GM23248 (cell line): ENCODE measurements around the gene METTL4. TPM values are rescaled to one million over a fixed set of nuclear protein-coding genes. Genes with fewer than 3 reads are reported as not detected.

ENCODE experiments used
- DNase-seq: peaks from one replicate; pipeline ENCODE4 v3.0.0-alpha.2; 2015
- H2AFZ ChIP-seq: fragments of 200-600 bp; sonication (generic); 2 replicates; pipeline ENCODE4 v1.6.1; 2016; ENCODE audit warnings: antibody characterized with exemption
- H3F3A ChIP-seq: fragments of 200-600 bp; sonication (generic); 2 replicates; pipeline ENCODE4 v1.6.1; 2016; ENCODE audit warnings: mild to moderate bottlenecking, antibody characterized with exemption, mixed run types; ENCODE audit not compliant: insufficient read depth
- H3K27ac ChIP-seq: fragments of 200-600 bp; sonication (generic); 2 replicates; pipeline ENCODE4 v1.5.1; 2016; ENCODE audit warnings: mild to moderate bottlenecking
- H3K27me3 ChIP-seq: fragments of 200-600 bp; sonication (generic); replicated peaks from 2 replicates; pipeline ENCODE4 v1.6.1; 2016; ENCODE audit warnings: mild to moderate bottlenecking; ENCODE audit not compliant: insufficient read depth
- H3K36me3 ChIP-seq: fragments of 200-600 bp; sonication (generic); 2 replicates; pipeline ENCODE4 v1.6.1; 2016; ENCODE audit warnings: low read depth, mild to moderate bottlenecking
- H3K4me1 ChIP-seq: fragments of 200-600 bp; sonication (generic); 2 replicates; pipeline ENCODE4 v1.6.1; 2016; ENCODE audit warnings: mild to moderate bottlenecking; ENCODE audit not compliant: insufficient read depth
- H3K4me2 ChIP-seq: fragments of 200-600 bp; sonication (generic); one replicate; pipeline ENCODE4 v1.6.1; 2016; ENCODE audit warnings: mild to moderate bottlenecking; ENCODE audit not compliant: unreplicated experiment
- H3K4me3 ChIP-seq: fragments of 200-600 bp; sonication (generic); 2 replicates; pipeline ENCODE4 v1.5.1; 2016; ENCODE audit warnings: mild to moderate bottlenecking
- H3K79me2 ChIP-seq: fragments of 200-600 bp; sonication (generic); 2 replicates; pipeline ENCODE4 v1.6.1; 2016; ENCODE audit warnings: mild to moderate bottlenecking; ENCODE audit not compliant: insufficient read depth
- H3K9ac ChIP-seq: fragments of 200-600 bp; sonication (generic); 2 replicates; pipeline ENCODE4 v1.6.1; 2016; ENCODE audit warnings: mild to moderate bottlenecking
- H3K9me2 ChIP-seq: fragments of 200-600 bp; sonication (generic); 2 replicates; pipeline ENCODE4 v1.6.1; 2016; ENCODE audit warnings: mixed run types, mild to moderate bottlenecking, moderate library complexity; ENCODE audit not compliant: insufficient read depth
- H3K9me3 ChIP-seq: fragments of 200-600 bp; sonication (generic); one replicate; pipeline ENCODE4 v1.6.1; 2017; ENCODE audit warnings: low read depth
- H4K20me1 ChIP-seq: fragments of 200-600 bp; sonication (generic); 2 replicates; pipeline ENCODE4 v1.6.0; 2016; ENCODE audit not compliant: insufficient read depth
- EZH2 ChIP-seq: fragments of 200-600 bp; sonication (generic); IDR thresholded peaks from 2 replicates; pipeline ENCODE4 v1.6.1; 2018; ENCODE audit warnings: antibody characterized with exemption, mild to moderate bottlenecking; ENCODE audit not compliant: insufficient read depth, poor library complexity, severe bottlenecking
- EZH2phosphoT487 ChIP-seq: fragments of 200-600 bp; sonication (generic); IDR thresholded peaks from 2 replicates; pipeline ENCODE4 v1.6.1; 2018; ENCODE audit warnings: antibody characterized with exemption, moderate library complexity, mild to moderate bottlenecking, low read depth; ENCODE audit not compliant: insufficient read depth
- WGBS, 2 experiments: methylation state at CpG; one replicate each; pipeline ENCODE4 v1.1.6; 2015 to 2017; ENCODE audit warnings: low lambda C conversion rate in 2 of 2, low coverage in 1 of 2; ENCODE audit errors: missing lambda C conversion rate in 2 of 2; 5-methylcytosine and 5-hydroxymethylcytosine counted together
- in situ Hi-C: fragments of 300-500 bp; cut with MboI; formaldehyde crosslinking; loops from 2 replicates; pipeline ENCODE4 v1.15.0; 2020
- polyA plus RNA-seq: library from polyadenylated mRNA; unstranded; fragments of >200 nt; fragmentation: Nextera tagmentation; extraction: Ambion mirVana; gene quantifications from 2 replicates; pipeline ENCODE4 v1.2.1, GENCODE V29; 2016
- total RNA-seq: library from RNA; depleted of rRNA; stranded (reverse); fragments of >200 nt; shearing (Covaris generic); gene quantifications from 2 replicates; pipeline ENCODE4 v1.2.3, GENCODE V29; 2014

Gene METTL4
- total and polyA plus RNA-seq, 2 experiments from 2014 or later: 5.6 to 9.9 TPM

- H3K4me3 ChIP-seq: no peak overlapping the region
- DNase-seq: no peak
- no peaks in the 10 kb centered on the region for H3K79me2 ChIP-seq
- no peak overlapping the region for H3K27ac ChIP-seq
- no peak overlapping the region for H3K4me2 ChIP-seq
- no peaks in the 10 kb centered on the region for H4K20me1 ChIP-seq
- in situ Hi-C loops: no loop called here
- 0 out of 2 replicates have a peak overlapping the region, but pooled peaks have one; percentile 36 for H2AFZ ChIP-seq
- H3K27me3 ChIP-seq: no peaks in the 10 kb centered on the region
- TF ChIP-seq EZH2 (no peak), EZH2phosphoT487 (no peak)
- no peaks in the 10 kb centered on the region for H3K9me2 ChIP-seq
- WGBS, 2 experiments: 95 to 98% methylated on average over 2 of the region's 2 CpGs
- peaks cover 14% of the 10 kb centered on the region; the same call in 1 of the 2 replicates for H3F3A ChIP-seq
- peaks cover 6% of the 10 kb centered on the region; the same call in 1 of the 2 replicates for H3K36me3 ChIP-seq
- no peak overlapping the region for H3K9ac ChIP-seq
- peaks cover 20% of the 10 kb centered on the region for H3K4me1 ChIP-seq
- no peaks in the 10 kb centered on the region for H3K9me3 ChIP-seq
Observed at GRCh38 chr18:2590303-2590702, 19.0 kb upstream of the METTL4 start.

GRCh38 chr18:2589345-2590068 is 18.2 kb upstream of the METTL4 start:
- no peaks in the 10 kb centered on the region for H3K9me3 ChIP-seq
- no peaks in the 10 kb centered on the region for H3K27me3 ChIP-seq
- no peaks in the 10 kb centered on the region for H4K20me1 ChIP-seq
- H3K79me2 ChIP-seq: no peaks in the 10 kb centered on the region
- peaks cover 7% of the 10 kb centered on the region for H3K36me3 ChIP-seq
- no peak overlapping the region for H3K4me2 ChIP-seq
- peak overlapping the region; percentile 63 for H2AFZ ChIP-seq
- TF ChIP-seq EZH2 (no peak), EZH2phosphoT487 (no peak)
- H3K27ac ChIP-seq: no peak overlapping the region
- H3K9me2 ChIP-seq: no peaks in the 10 kb centered on the region
- DNase-seq: no peak
- H3F3A ChIP-seq: peaks cover 14% of the 10 kb centered on the region; the same call in 1 of the 2 replicates
- in situ Hi-C loops: no loop called here
- H3K4me1 ChIP-seq: peaks cover 20% of the 10 kb centered on the region
- no peak overlapping the region for H3K4me3 ChIP-seq
- 89 to 91% methylated on average over 3 of the region's 3 CpGs for WGBS, 2 experiments
- no peak overlapping the region for H3K9ac ChIP-seq

GRCh38 chr18:2588666-2589344 is 17.5 kb upstream of the METTL4 start:
- peak overlapping the region; percentile 63 for H2AFZ ChIP-seq
- no peak for DNase-seq

GRCh38 chr18:2587788-2588187 is 16.5 kb upstream of the METTL4 start:
- WGBS, 2 experiments: 97% methylated on average over 3 of the region's 3 CpGs
- no peak overlapping the region for H3K4me3 ChIP-seq
- peaks cover 9% of the 10 kb centered on the region; the same call in 1 of the 2 replicates for H3F3A ChIP-seq
- peaks cover 14% of the 10 kb centered on the region for H3K4me1 ChIP-seq
- no peak overlapping the region for H2AFZ ChIP-seq
- H3K27ac ChIP-seq: no peak overlapping the region
- no peak for TF ChIP-seq EZH2
- TF ChIP-seq EZH2phosphoT487: no peak
- no peak for DNase-seq
- H3K9ac ChIP-seq: no peak overlapping the region
- no peaks in the 10 kb centered on the region for H3K9me2 ChIP-seq
- no peak overlapping the region for H3K4me2 ChIP-seq
- H3K9me3 ChIP-seq: no peaks in the 10 kb centered on the region
- in situ Hi-C loops: no loop called here
- no peaks in the 10 kb centered on the region for H4K20me1 ChIP-seq
- no peaks in the 10 kb centered on the region for H3K27me3 ChIP-seq
- no peaks in the 10 kb centered on the region for H3K79me2 ChIP-seq
- peaks cover 9% of the 10 kb centered on the region for H3K36me3 ChIP-seq

More at GRCh38 chr18:2588666-2589344, 17.5 kb upstream of the METTL4 start:
- 97 to 98% methylated on average over 5 of the region's 5 CpGs for WGBS, 2 experiments
- H3K79me2 ChIP-seq: no peaks in the 10 kb centered on the region
- no peaks in the 10 kb centered on the region for H4K20me1 ChIP-seq
- no peaks in the 10 kb centered on the region for H3K9me3 ChIP-seq
- H3K9ac ChIP-seq: no peak overlapping the region
- no peak for TF ChIP-seq EZH2phosphoT487
- TF ChIP-seq EZH2: no peak
- peaks cover 14% of the 10 kb centered on the region; the same call in 1 of the 2 replicates for H3F3A ChIP-seq
- peaks cover 20% of the 10 kb centered on the region for H3K4me1 ChIP-seq
- in situ Hi-C loops: no loop called here
- no peaks in the 10 kb centered on the region for H3K27me3 ChIP-seq
- H3K4me2 ChIP-seq: no peak overlapping the region
- H3K36me3 ChIP-seq: peaks cover 9% of the 10 kb centered on the region
- H3K4me3 ChIP-seq: no peak overlapping the region
- no peak overlapping the region for H3K27ac ChIP-seq
- H3K9me2 ChIP-seq: no peaks in the 10 kb centered on the region
